GM18508 (cell line): ENCODE results near the gene OR8J3.
"Not testable (repeated sequence)": the region's sequence is repeated elsewhere in the genome, so short reads cannot be mapped to it uniquely, and the experiment has no call there.

ENCODE experiments used
- ATAC-seq: cut with Tn5 transposase; IDR thresholded peaks from one replicate; pipeline ENCODE4 v1.9.1; 2021; ENCODE audit warnings: moderate number of reproducible peaks; ENCODE audit not compliant: insufficient read depth, unreplicated experiment

OR8J3 gene

GRCh38 chr11:56140151-56140661 lies at the start of gene OR8J3:
Gene OR8J3, minus strand, starts transcription at chr11:56140201. Its CDS starts 2,483 bp downstream, at chr11:56137718.
- ATAC-seq: no peak

DNA sequence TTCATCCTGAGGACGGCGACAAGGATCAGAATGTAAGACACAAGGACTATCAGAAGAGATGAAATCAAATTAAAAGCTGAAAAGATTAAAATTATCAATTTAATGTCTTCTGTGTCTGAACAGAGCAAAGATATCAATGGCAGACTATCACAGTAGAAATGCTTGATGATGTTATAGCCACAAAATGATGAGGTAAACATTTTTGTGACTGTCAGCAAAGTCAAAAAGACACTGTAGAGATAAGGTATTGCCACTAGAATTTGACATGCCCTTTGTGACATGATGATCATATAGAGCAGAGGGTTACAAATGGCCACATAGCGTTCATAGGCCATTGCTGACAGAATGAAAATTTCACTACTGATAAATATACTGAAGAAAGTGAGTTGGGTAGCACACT lies 48.6 kb upstream of the OR8J3 start:
- ATAC-seq: no peak

GRCh38 chr11:56183459-56183858 lies 43.5 kb upstream of the OR8J3 start:
- ATAC-seq: no peak

DNA sequence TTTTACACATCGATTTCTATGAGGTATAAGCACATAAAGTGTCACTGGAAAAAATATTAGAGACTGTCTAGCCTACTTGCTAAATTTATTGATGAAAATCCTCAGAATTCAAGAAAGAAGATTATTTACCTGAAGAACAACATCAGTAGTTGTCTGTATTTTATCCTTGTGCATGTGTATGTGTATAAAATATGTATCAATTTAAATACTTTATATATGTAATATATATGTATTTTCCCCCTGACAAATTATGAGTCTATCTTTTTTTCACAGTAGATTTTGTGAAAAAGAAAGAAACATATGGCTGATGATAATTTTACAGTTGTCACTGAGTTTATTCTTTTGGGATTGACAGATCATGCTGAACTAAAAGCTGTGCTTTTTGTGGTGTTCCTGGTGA lies 36.3 kb upstream of the OR8J3 start, which contains the start of gene OR5J2:
Gene OR5J2, plus strand, starts transcription at position 301 of the 400 bp plus-strand sequence. Its CDS starts 0 bp downstream, at position 301.
- ATAC-seq: no peak

DNA sequence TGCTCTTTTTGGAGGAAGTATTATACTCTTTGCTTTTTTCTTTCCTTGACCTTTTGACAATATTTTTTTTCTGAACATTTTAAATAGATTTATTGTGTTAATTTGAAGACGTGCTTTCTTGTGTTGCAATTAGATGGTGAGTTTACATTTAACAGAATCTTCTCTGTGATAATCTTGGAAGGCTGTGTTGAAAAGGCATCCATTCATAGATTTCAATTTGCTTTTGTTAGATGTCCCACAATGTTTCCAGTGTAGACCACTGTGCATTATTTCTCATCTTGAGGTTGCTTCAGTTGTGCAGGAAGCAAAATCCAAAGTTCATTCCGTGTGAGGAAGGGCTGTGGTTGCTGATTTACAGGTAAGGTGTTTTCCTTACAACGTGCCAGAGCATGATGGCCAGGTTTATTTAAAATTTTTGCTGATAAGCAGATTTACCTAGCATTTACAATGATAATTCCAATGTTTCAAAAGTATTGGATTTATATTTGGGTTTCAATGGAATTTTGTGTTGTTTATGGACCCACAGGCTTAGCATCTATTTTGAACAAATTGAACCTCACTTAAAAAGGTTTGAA lies 32.3 kb upstream of the OR8J3 start:
- no peak for ATAC-seq

DNA sequence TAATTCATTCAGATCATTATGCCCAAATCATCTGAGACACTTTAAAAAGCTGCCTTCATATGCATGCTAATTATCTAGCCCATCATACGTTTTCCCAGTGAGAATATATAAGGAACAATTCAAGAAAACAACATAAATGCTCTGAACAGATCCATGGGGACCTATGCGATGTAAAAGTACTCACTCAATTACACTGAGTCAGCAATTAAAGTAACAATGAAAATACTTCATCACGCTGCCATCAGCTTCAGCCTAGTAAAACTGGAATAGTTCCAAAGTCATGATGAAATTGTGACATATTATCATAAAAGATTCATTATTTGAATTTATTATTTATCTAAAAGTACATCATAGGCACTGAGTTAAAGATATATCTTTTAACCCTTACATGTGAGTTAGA lies 23.8 kb upstream of the OR8J3 start:
- no peak for ATAC-seq

GRCh38 chr11:56160217-56160616 lies 20.2 kb upstream of the OR8J3 start, which contains the start of gene OR8K5:
Gene OR8K5, minus strand, starts transcription at chr11:56160317. Its CDS starts 0 bp downstream, at chr11:56160317.
- ATAC-seq: no peak

DNA sequence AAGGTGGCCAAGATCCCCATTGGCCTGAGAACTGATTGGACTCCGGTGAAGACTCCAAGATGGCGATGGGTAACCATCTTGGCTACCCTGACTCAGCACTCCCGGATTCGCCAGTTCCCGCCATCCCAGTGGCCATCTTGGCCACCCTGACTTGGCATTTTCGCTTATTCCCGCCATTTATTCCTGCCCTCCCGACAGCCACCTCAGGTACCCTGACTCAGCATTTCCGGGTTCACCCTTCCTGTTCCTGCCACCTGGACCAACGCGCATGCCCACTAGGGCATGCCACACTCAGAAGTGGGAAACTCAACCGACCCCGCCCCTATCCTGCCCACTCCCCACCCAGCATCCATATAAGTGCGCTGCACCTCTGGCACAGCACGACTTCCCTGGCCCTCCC lies 12.3 kb upstream of the OR8J3 start:
- ATAC-seq: no peak

DNA sequence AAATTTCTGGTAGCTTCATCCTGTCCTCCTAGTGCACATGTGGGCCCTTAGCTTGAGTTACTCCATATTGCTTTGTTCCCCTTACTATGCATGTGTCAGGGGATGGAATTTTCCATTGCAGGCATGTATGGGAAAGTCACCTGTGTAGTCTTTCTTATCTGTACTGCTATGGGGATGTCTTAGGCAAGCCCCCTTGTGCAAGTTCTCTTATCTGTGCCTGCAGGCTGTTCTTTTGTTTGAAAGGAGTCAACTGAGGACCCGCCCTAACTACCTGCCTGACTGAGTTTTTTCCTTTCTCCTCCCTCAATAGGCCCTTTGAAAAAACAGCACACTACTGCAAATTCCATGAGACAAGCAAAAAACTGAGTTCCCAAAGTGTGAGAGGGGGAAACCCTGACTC lies 11.4 kb upstream of the OR8J3 start:
- no peak for ATAC-seq

GRCh38 chr11:56143681-56144080 lies 3.7 kb upstream of the OR8J3 start:
- not testable (repeated sequence) for ATAC-seq

- ATAC-seq: no peak
Measured at GRCh38 chr11:56122073-56122472, 17.9 kb downstream of the OR8J3 start, which contains the start of gene OR8H3. Gene OR8H3, plus strand, starts transcription at chr11:56122373. Its CDS starts 0 bp downstream, at chr11:56122373.

GRCh38 chr11:56103210-56103737 lies 36.7 kb downstream of the OR8J3 start, which contains the start of gene OR8H2:
Gene OR8H2, plus strand, starts transcription at chr11:56103687. Its CDS starts 1,356 bp downstream, at chr11:56105043.
- no peak for ATAC-seq

GRCh38 chr11:56093008-56093407 lies 47.0 kb downstream of the OR8J3 start, which contains the start of gene OR8I2:
Gene OR8I2, plus strand, starts transcription at chr11:56093308. Its CDS starts 0 bp downstream, at chr11:56093308.
- ATAC-seq: no peak

DNA sequence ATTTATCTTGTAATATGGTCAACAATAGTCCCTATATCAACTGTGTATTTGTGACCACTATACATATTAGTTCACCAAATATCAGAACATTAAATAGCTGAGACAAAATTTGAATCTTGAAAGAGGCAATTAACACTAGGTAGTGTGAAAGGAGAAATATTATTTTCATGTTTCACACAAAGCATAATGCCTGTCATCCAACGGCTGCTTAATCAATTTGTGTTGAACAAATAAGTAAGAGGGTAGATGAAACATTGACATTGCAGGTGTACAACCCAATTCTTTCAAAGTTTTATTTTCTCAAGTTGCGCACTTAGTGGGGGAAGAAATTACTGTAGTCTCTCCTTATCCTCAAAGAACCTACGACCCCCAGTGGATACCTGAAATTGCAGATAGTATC lies 50.3 kb downstream of the OR8J3 start:
- no peak for ATAC-seq
